DMS 273 (cell line): ENCODE measurements around the gene APOC4.
"Not testable (repeated sequence)": the region's sequence is repeated elsewhere in the genome, so short reads cannot be mapped to it uniquely, and the experiment has no call there.

Source experiments
- DNase-seq: peaks from one replicate; lab custom pipeline; 2025; ENCODE audit not compliant: unreplicated experiment; lab: John Stamatoyannopoulos, UW

The APOC4 gene

GRCh38 chr19:44957526-44957925 lies 15.5 kb downstream of the APOC4 start:
- no peak for DNase-seq

- DNase-seq = no peak
These were observed 16.1 kb downstream of the APOC4 start for GRCh38 chr19:44958090-44958489.

- no peak for DNase-seq
These were observed 17.7 kb downstream of the APOC4 start for GRCh38 chr19:44959691-44960090.

- DNase-seq = no peak
These were observed 19.1 kb downstream of the APOC4 start for GRCh38 chr19:44960906-44961728.

GRCh38 chr19:44961821-44962220 lies 19.8 kb downstream of the APOC4 start:
- no peak for DNase-seq

GRCh38 chr19:44968118-44968517 lies 26.1 kb downstream of the APOC4 start:
- DNase-seq = no peak

GRCh38 chr19:44968670-44969069 lies 26.6 kb downstream of the APOC4 start:
- DNase-seq = no peak

GRCh38 chr19:44969437-44969836 lies 27.4 kb downstream of the APOC4 start:
- DNase-seq = no peak

GRCh38 chr19:44971451-44971850 lies 29.4 kb downstream of the APOC4 start:
- DNase-seq = not testable (repeated sequence)

- DNase-seq = no peak
These were observed 30.8 kb downstream of the APOC4 start for GRCh38 chr19:44972802-44973201.

GRCh38 chr19:44973982-44974735 lies 32.1 kb downstream of the APOC4 start:
- DNase-seq = no peak

- DNase-seq = no peak
These were observed 32.8 kb downstream of the APOC4 start for GRCh38 chr19:44974857-44975256.

- no peak for DNase-seq
These were observed 33.4 kb downstream of the APOC4 start for GRCh38 chr19:44975444-44975843.

GRCh38 chr19:44984005-44984404 lies 42.0 kb downstream of the APOC4 start:
- DNase-seq = no peak

- DNase-seq = no peak
These were observed 43.4 kb downstream of the APOC4 start for GRCh38 chr19:44985445-44985844.

- DNase-seq = no peak
These were observed 44.4 kb downstream of the APOC4 start for GRCh38 chr19:44986389-44986788.

- DNase-seq = no peak
These were observed 45.2 kb downstream of the APOC4 start for GRCh38 chr19:44987148-44987675.

GRCh38 chr19:44988273-44988672 lies 46.2 kb downstream of the APOC4 start:
- no peak for DNase-seq

- peak; percentile 95 for DNase-seq
These were observed 47.0 kb downstream of the APOC4 start for GRCh38 chr19:44988896-44989556.

GRCh38 chr19:44990459-44990858 lies 48.4 kb downstream of the APOC4 start:
- DNase-seq = no peak

- DNase-seq = no peak
These were observed 48.9 kb downstream of the APOC4 start for GRCh38 chr19:44990966-44991365.
